Endothelial cell of umbilical vein (primary cell): Measurements from ENCODE around the gene NRK. TPM values are rescaled to one million over a fixed set of nuclear protein-coding genes. Genes with fewer than 3 reads are reported as not detected.

Source experiments
- BruUV-seq: library from RNA; stranded (reverse); fragments of 400-500 nt; replicated peaks from 2 replicates; lab custom pipeline; 2021; lab: Mats Ljungman, UMichigan
- CTCF ChIA-PET: fragments of 300-600, 350-600 bp; sonication (Branson Sonifier 250); formaldehyde crosslinking; loops from one replicate; lab custom pipeline; 2021; ENCODE audit warnings: antibody characterized with exemption, inconsistent platforms; lab: Charles Lee
- POLR2A ChIA-PET: fragments of 300-600, 350-600 bp; sonication (Branson Sonifier 250); formaldehyde crosslinking; loops from one replicate; lab custom pipeline; 2021; ENCODE audit warnings: antibody characterized with exemption, inconsistent platforms; lab: Charles Lee
- DNase-seq: peaks from one replicate; pipeline ENCODE4 v3.0.0-alpha.2; 2011; ENCODE audit warnings: low read depth, low spot score
- FAIRE-seq: peaks from 2 replicates; lab custom pipeline; 2011; peaks lifted over from hg19 to GRCh38; lab: Jason Lieb, UNC
- H2AFZ ChIP-seq: 2 replicates; pipeline ENCODE4 v1.6.0; 2012; ENCODE audit warnings: low read depth, low read length, control low read depth, inconsistent platforms
- H3K27ac ChIP-seq: 2 replicates; pipeline ENCODE4 v1.5.1; 2011; ENCODE audit warnings: low read depth, mild to moderate bottlenecking, control low read depth, low read length, moderate library complexity; ENCODE audit not compliant: insufficient read depth
- H3K27me3 ChIP-seq, 2 experiments: 2 replicates each; pipeline versions ENCODE4 v1.6.0 to v1.6.1; 2011; ENCODE audit warnings: low read length in 2 of 2, mixed read lengths in 1 of 2; ENCODE audit not compliant: control insufficient read depth in 2 of 2, insufficient read depth in 2 of 2
- H3K36me3 ChIP-seq, 2 experiments: 2 replicates in 1 of 2; 3 replicates in 1 of 2; pipeline ENCODE4 v1.5.1; 2011; ENCODE audit warnings: low read length in 2 of 2, mild to moderate bottlenecking in 1 of 2, moderate library complexity in 1 of 2; ENCODE audit not compliant: control insufficient read depth in 2 of 2, insufficient read depth in 2 of 2; ENCODE audit errors: extremely low read depth in 1 of 2
- H3K4me1 ChIP-seq: 3 replicates; pipeline ENCODE4 v1.5.1; 2011; ENCODE audit warnings: mild to moderate bottlenecking, low read length; ENCODE audit not compliant: control insufficient read depth, insufficient read depth; ENCODE audit errors: extremely low read depth
- H3K4me2 ChIP-seq: 2 replicates; pipeline ENCODE4 v1.6.1; 2011; ENCODE audit warnings: low read length, control low read depth, mixed read lengths; ENCODE audit not compliant: insufficient read depth
- H3K4me3 ChIP-seq, 3 experiments: fragments of 200-600 bp in 1 of 3; sonication (generic), shearing (Covaris generic) in 1 of 3; replicated peaks in 1 of 3; 2 replicates each; pipeline ENCODE4 v1.5.1; 2011 to 2016; ENCODE audit warnings: control low read depth in 3 of 3, low read length in 3 of 3, mild to moderate bottlenecking in 2 of 3, inconsistent platforms in 1 of 3, low read depth in 1 of 3, moderate library complexity in 1 of 3; ENCODE audit not compliant: insufficient read depth in 1 of 3
- H3K79me2 ChIP-seq: 2 replicates; pipeline ENCODE4 v1.6.0; 2012; ENCODE audit warnings: low read length, inconsistent platforms; ENCODE audit not compliant: control insufficient read depth, insufficient read depth
- H3K9ac ChIP-seq: replicated peaks from 2 replicates; pipeline ENCODE3; 2011; ENCODE audit warnings: low read length, control low read depth; ENCODE audit not compliant: insufficient read depth; ENCODE audit errors: extremely low read depth
- H3K9me1 ChIP-seq: replicated peaks from 3 replicates; pipeline ENCODE4 v1.6.0; 2011; ENCODE audit warnings: mild to moderate bottlenecking, low read length; ENCODE audit not compliant: control insufficient read depth, insufficient read depth; ENCODE audit errors: extremely low read depth
- H3K9me3 ChIP-seq: replicated peaks from 2 replicates; pipeline ENCODE4 v1.5.1; 2012; ENCODE audit warnings: low read length, inconsistent platforms; ENCODE audit not compliant: control insufficient read depth, insufficient read depth
- H4K20me1 ChIP-seq: replicated peaks from 2 replicates; pipeline ENCODE3; 2011; ENCODE audit warnings: mild to moderate bottlenecking, low read length; ENCODE audit not compliant: control insufficient read depth, insufficient read depth; ENCODE audit errors: extremely low read depth
- GATA2 ChIP-seq: IDR thresholded peaks from 2 replicates; pipeline ENCODE4 v1.7.0; 2011; ENCODE audit warnings: low read depth, mild to moderate bottlenecking, moderate library complexity, mixed read lengths, low read length; ENCODE audit not compliant: insufficient read length, insufficient read depth
- MAX ChIP-seq: IDR thresholded peaks from 2 replicates; pipeline ENCODE4 v1.6.1; 2011; ENCODE audit not compliant: insufficient read depth, insufficient read length
- POLR2A ChIP-seq: IDR thresholded peaks from 2 replicates; pipeline ENCODE4 v1.6.1; 2012; ENCODE audit warnings: low read depth, mild to moderate bottlenecking, control low read depth, low read length
- POLR2AphosphoS5 ChIP-seq: IDR thresholded peaks from 2 replicates; pipeline ENCODE4 v1.6.1; 2012; ENCODE audit warnings: low read depth, mild to moderate bottlenecking, control low read depth, low read length, moderate library complexity; ENCODE audit not compliant: insufficient read depth
- dilution Hi-C: fragments of 300-500 bp; cut with MboI; formaldehyde crosslinking; loops from one replicate; pipeline ENCODE4 v1.15.0; 2019; ENCODE audit warnings: low sequenced_read_pairs; ENCODE audit not compliant: extremely low pct_ligation_motif_present
- intact Hi-C: fragments of 100-400 bp; cut with micrococcal nuclease; formaldehyde crosslinking; loops from one replicate; pipeline ENCODE4 v1.10.0; 2022
- polyA plus RNA-seq, 4 experiments: library from polyadenylated mRNA; depleted of rRNA in 3 of 4; stranded (reverse) in 3 of 4; unstranded in 1 of 4; fragments of >200 nt; gene quantifications; 2 replicates each; pipeline versions ENCODE4 v1.2.1 to v1.2.3, GENCODE V29; 2011 to 2012; ENCODE audit warnings: missing spikeins in 1 of 4
- total RNA-seq: library from RNA; stranded (reverse); gene quantifications from 2 replicates; pipeline ENCODE4 v1.2.3, GENCODE V29; 2021

The NRK gene
- total and polyA plus RNA-seq, 2 donors (not counting 3 experiments of a cell fraction or from before 2014, with no cell fraction given) = 1.3 to 3.1 TPM

- Histone ChIP-seq H2AFZ (no peak overlapping the region), H4K20me1 (no peaks in the 10 kb centered on the region), H3K9ac (no peak overlapping the region), H3K4me1 (no peaks in the 10 kb centered on the region), H3K36me3 (no peaks in the 10 kb centered on the region), H3K9me1 (no peaks in the 10 kb centered on the region), H3K4me3 (no peak overlapping the region), H3K27ac (no peak overlapping the region), H3K4me2 (no peak overlapping the region), H3K79me2 (no peaks in the 10 kb centered on the region), H3K9me3 (no peaks in the 10 kb centered on the region), H3K27me3 (no peaks in the 10 kb centered on the region)
- dilution Hi-C loops = no loop called here
- CTCF ChIA-PET = no interaction called here
- FAIRE-seq = no peak
- no TSS peak for BruUV-seq
- intact Hi-C loops = no loop called here
- DNase-seq = no peak
- POLR2A ChIA-PET = no interaction called here
- TF ChIP-seq POLR2AphosphoS5 (no peak), POLR2A (no peak), GATA2 (no peak), MAX (no peak)
Measured at GRCh38 chrX:106007815-106008214, 185.5 kb downstream of the NRK start.

Other genes with a start within 250 kb of the NRK start
- gene SERPINA7, start 216.2 kb downstream of the NRK start, total RNA-seq = not detected in 2 replicates
- gene SERPINA7, start 216.2 kb downstream of the NRK start, polyA plus RNA-seq = not detected in 2 replicates